GM03348 (cell line): ENCODE measurements around the gene IDI2.
A peak's percentile ranks its signal among the peaks of the same experiment; 100 is the strongest.

ENCODE experiments used
- DNase-seq: peaks from one replicate; pipeline ENCODE4 v3.0.0; 2012; ENCODE audit warnings: low spot score

Gene IDI2

GRCh38 chr10:1006573-1006972 lies 19.1 kb downstream of the IDI2 start:
- no peak for DNase-seq

- DNase-seq, result no peak
These were observed 21.6 kb downstream of the IDI2 start for GRCh38 chr10:1003884-1004670.

GRCh38 chr10:1002425-1003006 lies 23.1 kb downstream of the IDI2 start:
- DNase-seq, result no peak

- DNase-seq, result no peak
These were observed 28.2 kb downstream of the IDI2 start for GRCh38 chr10:997266-998022.

GRCh38 chr10:996031-996430 lies 29.6 kb downstream of the IDI2 start:
- no peak for DNase-seq

GRCh38 chr10:995559-995926 lies 30.1 kb downstream of the IDI2 start:
- no peak for DNase-seq

GRCh38 chr10:994836-995558 lies 30.7 kb downstream of the IDI2 start:
- no peak for DNase-seq

- DNase-seq, result no peak
These were observed 32.8 kb downstream of the IDI2 start for GRCh38 chr10:992871-993270.

GRCh38 chr10:992467-992866 lies 33.2 kb downstream of the IDI2 start:
- no peak for DNase-seq

GRCh38 chr10:990808-991207 lies 34.9 kb downstream of the IDI2 start:
- no peak for DNase-seq

GRCh38 chr10:988667-989545 lies 36.8 kb downstream of the IDI2 start:
- DNase-seq, result peak; percentile 20

GRCh38 chr10:987870-988666 lies 37.6 kb downstream of the IDI2 start, which contains the start of gene GTPBP4:
Gene GTPBP4 (plus strand): TSS chr10:988434. CDS start chr10:988480, 46 bp downstream.
- DNase-seq, result peak; percentile 98

- DNase-seq, result no peak
These were observed 38.1 kb downstream of the IDI2 start for GRCh38 chr10:987620-987869.

GRCh38 chr10:986881-987619 lies 38.6 kb downstream of the IDI2 start:
- DNase-seq, result peak; percentile 81

GRCh38 chr10:986137-986825 lies 39.4 kb downstream of the IDI2 start:
- DNase-seq, result peak; percentile 25

- no peak for DNase-seq
These were observed 40.3 kb downstream of the IDI2 start for GRCh38 chr10:985361-985760.

GRCh38 chr10:983971-984655 lies 41.5 kb downstream of the IDI2 start:
- no peak for DNase-seq

- no peak for DNase-seq
These were observed 42.3 kb downstream of the IDI2 start for GRCh38 chr10:983401-983800.
